OCI-LY7 (cell line): Measurements from ENCODE around the gene TMOD3. TPM values are rescaled to one million over a fixed set of nuclear protein-coding genes. Genes with fewer than 3 reads are reported as not detected.

Experiments used
- BruUV-seq: library from RNA; stranded (reverse); fragments of 400-500 nt; replicated peaks from 2 replicates; lab custom pipeline; 2021; lab: Mats Ljungman, UMichigan
- CTCF ChIA-PET: fragments of 300-600 bp; sonication (Branson Sonifier 250); formaldehyde crosslinking; loops from one replicate; lab custom pipeline; 2022; ENCODE audit warnings: antibody characterized with exemption; ENCODE audit not compliant: unreplicated experiment; lab: Charles Lee
- POLR2A ChIA-PET: fragments of 300-600 bp; sonication (Branson Sonifier 250); formaldehyde crosslinking; loops from one replicate; lab custom pipeline; 2022; ENCODE audit warnings: antibody characterized with exemption; lab: Charles Lee
- DNase-seq: peaks from one replicate; pipeline ENCODE4 v3.0.0-alpha.2; 2015; ENCODE audit warnings: low spot score
- H2AFZ ChIP-seq: fragments of 200-600 bp; sonication (generic), shearing (Covaris generic); 2 replicates; pipeline ENCODE4 v1.6.1; 2014; ENCODE audit warnings: mild to moderate bottlenecking, antibody characterized with exemption, low read length, moderate library complexity
- H3K27ac ChIP-seq: fragments of 200-600 bp; sonication (generic); 2 replicates; pipeline ENCODE4 v1.5.1; 2014; ENCODE audit warnings: mixed run types, low read depth, mild to moderate bottlenecking, moderate library complexity, low read length, inconsistent platforms; ENCODE audit not compliant: poor library complexity, severe bottlenecking
- H3K36me3 ChIP-seq: fragments of 200-600 bp; sonication (generic); 2 replicates; pipeline ENCODE4 v1.6.1; 2014; ENCODE audit warnings: mild to moderate bottlenecking, antibody characterized with exemption, low read length, moderate library complexity, mixed read lengths; ENCODE audit not compliant: insufficient read depth
- H3K4me1 ChIP-seq: fragments of 200-600 bp; sonication (generic); 2 replicates; pipeline ENCODE4 v1.5.1; 2014; ENCODE audit warnings: mild to moderate bottlenecking, low read length; ENCODE audit not compliant: insufficient read depth, poor library complexity, severe bottlenecking
- H3K4me2 ChIP-seq: fragments of 200-600 bp; sonication (generic); 2 replicates; pipeline ENCODE4 v1.6.1; 2014; ENCODE audit warnings: mild to moderate bottlenecking, low read length
- H3K4me3 ChIP-seq: fragments of 200-600 bp; sonication (generic); 2 replicates; pipeline ENCODE4 v1.5.1; 2014; ENCODE audit warnings: mild to moderate bottlenecking, low read depth, low read length; ENCODE audit not compliant: poor library complexity, severe bottlenecking
- H3K79me2 ChIP-seq: fragments of 200-600 bp; sonication (generic); 2 replicates; pipeline ENCODE4 v1.6.1; 2016; ENCODE audit warnings: low read depth, mild to moderate bottlenecking, low read length, moderate library complexity, mixed read lengths; ENCODE audit not compliant: insufficient read depth
- H3K9me2 ChIP-seq: fragments of 200-600 bp; sonication (generic); 2 replicates; pipeline ENCODE4 v1.6.1; 2016; ENCODE audit warnings: mild to moderate bottlenecking, low read length, mixed read lengths; ENCODE audit not compliant: insufficient read depth
- H3K9me3 ChIP-seq: fragments of 200-600 bp; sonication (generic); 2 replicates; pipeline ENCODE4 v1.6.1; 2014; ENCODE audit warnings: mild to moderate bottlenecking, mixed run types, low read length, mixed read lengths
- H4K20me1 ChIP-seq: fragments of 200-600 bp; sonication (generic); 2 replicates; pipeline ENCODE4 v1.6.1; 2014; ENCODE audit warnings: mild to moderate bottlenecking, antibody characterized with exemption, low read length, moderate library complexity, mixed read lengths; ENCODE audit not compliant: insufficient read depth
- EZH2phosphoT487 ChIP-seq: fragments of 200-600 bp; sonication (generic); IDR thresholded peaks from 2 replicates; pipeline ENCODE4 v1.6.1; 2018; ENCODE audit warnings: low read depth, borderline replicate concordance, mild to moderate bottlenecking, mixed run types, antibody characterized with exemption, low read length, moderate library complexity, mixed read lengths
- intact Hi-C: fragments of 100-400 bp; cut with micrococcal nuclease; formaldehyde crosslinking; loops from one replicate; pipeline ENCODE4 v1.10.0; 2022; ENCODE audit not compliant: unreplicated experiment
- total RNA-seq, 2 experiments: library from RNA; depleted of rRNA in 1 of 2; stranded (reverse); fragments of >200 nt in 1 of 2; shearing (Covaris generic) in 1 of 2; gene quantifications; 2 replicates each; pipeline ENCODE4 v1.2.3, GENCODE V29; 2014 to 2022
- TF ChIP-seq, protein P1 (sequence below): fragments of 200-600 bp; sonication (generic); conservative IDR thresholded peaks from 2 replicates; pipeline ENCODE4 v1.5.1; 2014; ENCODE audit warnings: mild to moderate bottlenecking, antibody characterized with exemption, low read length, moderate library complexity, mixed read lengths

TMOD3 gene
- total RNA-seq, 2 experiments from 2014 or later, result 17.4 to 30.5 TPM

DNA sequence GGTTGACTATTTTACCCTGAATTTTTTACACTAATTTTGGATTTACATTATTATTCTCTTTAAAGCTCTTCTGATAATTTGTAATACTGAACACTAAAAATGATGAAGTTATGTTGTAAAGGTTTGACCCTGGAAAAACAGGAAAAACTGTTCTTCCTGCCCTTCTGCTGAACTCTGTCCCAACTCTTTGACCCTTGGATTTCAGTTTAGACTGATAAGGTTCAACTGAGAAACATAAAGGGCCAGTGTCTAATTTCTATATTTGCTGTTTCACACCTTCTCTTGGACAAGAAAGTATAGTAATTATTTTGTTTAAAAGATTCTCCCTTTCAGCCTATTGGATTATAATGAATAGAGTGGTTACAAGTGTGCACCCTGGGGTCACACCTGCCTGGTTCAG, 12.8 kb upstream of the TMOD3 start:
- intact Hi-C loops, result no loop called here
- POLR2A ChIA-PET, result no interaction called here
- peaks cover 9% of the 10 kb centered on the region; the same call in 1 of the 2 replicates for H3K9me3 ChIP-seq
- no peak overlapping the region for H3K4me3 ChIP-seq
- no peaks in the 10 kb centered on the region for H4K20me1 ChIP-seq
- H3K27ac ChIP-seq, result no peak overlapping the region
- no peaks in the 10 kb centered on the region for H3K79me2 ChIP-seq
- CTCF ChIA-PET, result no interaction called here
- H3K36me3 ChIP-seq, result no peaks in the 10 kb centered on the region
- no TSS peak for BruUV-seq
- TF ChIP-seq, protein P1, sequence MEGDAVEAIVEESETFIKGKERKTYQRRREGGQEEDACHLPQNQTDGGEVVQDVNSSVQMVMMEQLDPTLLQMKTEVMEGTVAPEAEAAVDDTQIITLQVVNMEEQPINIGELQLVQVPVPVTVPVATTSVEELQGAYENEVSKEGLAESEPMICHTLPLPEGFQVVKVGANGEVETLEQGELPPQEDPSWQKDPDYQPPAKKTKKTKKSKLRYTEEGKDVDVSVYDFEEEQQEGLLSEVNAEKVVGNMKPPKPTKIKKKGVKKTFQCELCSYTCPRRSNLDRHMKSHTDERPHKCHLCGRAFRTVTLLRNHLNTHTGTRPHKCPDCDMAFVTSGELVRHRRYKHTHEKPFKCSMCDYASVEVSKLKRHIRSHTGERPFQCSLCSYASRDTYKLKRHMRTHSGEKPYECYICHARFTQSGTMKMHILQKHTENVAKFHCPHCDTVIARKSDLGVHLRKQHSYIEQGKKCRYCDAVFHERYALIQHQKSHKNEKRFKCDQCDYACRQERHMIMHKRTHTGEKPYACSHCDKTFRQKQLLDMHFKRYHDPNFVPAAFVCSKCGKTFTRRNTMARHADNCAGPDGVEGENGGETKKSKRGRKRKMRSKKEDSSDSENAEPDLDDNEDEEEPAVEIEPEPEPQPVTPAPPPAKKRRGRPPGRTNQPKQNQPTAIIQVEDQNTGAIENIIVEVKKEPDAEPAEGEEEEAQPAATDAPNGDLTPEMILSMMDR, result no peak
- no peak for TF ChIP-seq EZH2phosphoT487
- no peak overlapping the region for H3K4me2 ChIP-seq
- H2AFZ ChIP-seq, result no peak overlapping the region
- no peak for DNase-seq
- H3K4me1 ChIP-seq, result no peaks in the 10 kb centered on the region
- no peaks in the 10 kb centered on the region for H3K9me2 ChIP-seq

DNA sequence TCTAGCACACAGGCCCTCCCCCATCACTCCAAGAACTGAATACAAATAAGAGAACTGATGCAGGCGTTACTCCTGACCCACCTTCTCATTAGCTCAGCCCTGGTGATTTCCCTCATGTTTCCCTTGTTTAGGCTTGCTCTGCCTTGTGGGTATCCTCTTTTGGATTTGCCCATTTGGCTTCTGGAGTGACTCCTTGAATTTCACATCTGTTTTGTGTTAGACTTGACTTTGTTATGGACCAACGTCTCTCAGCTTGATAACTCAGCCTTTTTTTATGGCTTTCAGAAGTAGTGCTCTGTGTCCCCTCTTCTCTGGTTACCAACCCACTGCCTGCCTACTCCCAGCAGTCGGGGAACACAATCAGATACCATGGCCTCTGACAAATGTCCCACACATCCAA, 11.3 kb upstream of the TMOD3 start:
- Histone ChIP-seq H3K27ac (no peak overlapping the region), H3K36me3 (no peaks in the 10 kb centered on the region), H2AFZ (no peak overlapping the region), H3K79me2 (no peaks in the 10 kb centered on the region), H3K4me1 (no peaks in the 10 kb centered on the region), H3K9me3 (peaks cover 11% of the 10 kb centered on the region; the same call in 1 of the 2 replicates), H3K9me2 (no peaks in the 10 kb centered on the region), H3K4me3 (no peak overlapping the region), H3K4me2 (no peak overlapping the region), H4K20me1 (no peaks in the 10 kb centered on the region)
- BruUV-seq, result no TSS peak
- no peak for DNase-seq
- TF ChIP-seq, protein P1, result no peak
- no peak for TF ChIP-seq EZH2phosphoT487
- intact Hi-C loops, result no loop called here
- ChIA-PET CTCF (no interaction called here), POLR2A (no interaction called here)

DNA sequence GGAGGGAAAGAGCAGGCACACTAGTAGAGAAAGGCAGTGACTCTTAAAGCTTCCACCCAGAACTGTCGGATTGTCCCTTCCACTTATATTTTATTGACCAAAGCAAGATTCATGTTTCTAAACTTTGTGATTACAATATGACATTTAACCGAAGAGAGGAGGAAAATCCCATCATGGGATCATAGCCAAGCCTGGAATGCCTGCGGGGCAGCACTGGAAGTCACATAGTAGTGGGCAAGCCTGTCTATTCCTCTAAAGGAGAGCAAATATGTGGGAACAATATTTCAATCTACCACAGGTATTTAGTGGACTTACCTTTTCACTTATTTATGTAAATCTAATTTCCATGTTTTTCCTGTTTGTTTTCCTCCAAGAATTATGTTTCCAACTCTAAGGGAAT, 3.8 kb upstream of the TMOD3 start:
- Histone ChIP-seq H3K36me3 (no peaks in the 10 kb centered on the region), H3K4me3 (no peak overlapping the region), H3K4me2 (no peak overlapping the region), H4K20me1 (no peaks in the 10 kb centered on the region), H2AFZ (no peak overlapping the region), H3K4me1 (no peaks in the 10 kb centered on the region), H3K9me2 (no peaks in the 10 kb centered on the region), H3K79me2 (peaks cover 6% of the 10 kb centered on the region; the same call in 1 of the 2 replicates), H3K27ac (no peak overlapping the region), H3K9me3 (peaks cover 11% of the 10 kb centered on the region; the same call in 1 of the 2 replicates)
- no TSS peak for BruUV-seq
- TF ChIP-seq, protein P1, result no peak
- TF ChIP-seq EZH2phosphoT487, result no peak
- ChIA-PET CTCF (no interaction called here), POLR2A (interaction anchor here (0.5 to 1.0 kb wide), 2 partner anchors 9 to 30 kb away, joined by 3 read pairs; no protein-coding TSS in a partner anchor)
- no peak for DNase-seq
- intact Hi-C loops, result no loop called here
